Esophagus squamous epithelium (tissue), 5 donors: ENCODE data around the gene OVOL1. TPM values are rescaled to one million over a fixed set of nuclear protein-coding genes. Genes with fewer than 3 reads are reported as not detected.

Experiments
- DNase-seq: peaks from one replicate; lab custom pipeline; 2025; lab: John Stamatoyannopoulos, UW
- H3K27ac ChIP-seq, 4 donors: fragments of 200-600 bp; sonication (generic); one replicate each; pipeline ENCODE4 v1.5.1; 2016 to 2019; ENCODE audit warnings: mild to moderate bottlenecking in 1 of 4
- H3K27me3 ChIP-seq, 4 donors: fragments of 200-600 bp; sonication (generic); 1 replicate in 3 of 4; 2 replicates in 1 of 4; pipeline versions ENCODE4 v1.5.1 to v1.6.0; 2017 to 2021; ENCODE audit warnings: antibody characterized with exemption in 1 of 4
- H3K36me3 ChIP-seq, 3 donors: fragments of 200-600 bp; sonication (generic); one replicate each; pipeline ENCODE4 v1.5.1; 2016 to 2019
- H3K4me1 ChIP-seq, 3 donors: fragments of 200-600 bp; sonication (generic); one replicate each; pipeline ENCODE4 v1.5.1; 2017 to 2019
- H3K4me3 ChIP-seq, 4 donors: fragments of 200-600 bp; sonication (generic); 1 replicate in 3 of 4; 2 replicates in 1 of 4; pipeline ENCODE4 v1.5.1; 2016 to 2019; ENCODE audit warnings: mild to moderate bottlenecking in 2 of 4, moderate library complexity in 1 of 4
- H3K9me3 ChIP-seq, 3 donors: fragments of 200-600 bp; sonication (generic); one replicate each; pipeline ENCODE4 v1.5.1; 2016 to 2019
- CTCF ChIP-seq, 6 experiments: fragments of 450-650 bp in 4 of 6; fragments of 200-600 bp in 2 of 6; sonication (generic) in 2 of 6; IDR thresholded peaks; one replicate each; pipeline ENCODE4 v1.5.1; 2016 to 2019; ENCODE audit warnings: antibody characterized with exemption in 6 of 6, mild to moderate bottlenecking in 4 of 6, moderate library complexity in 4 of 6
- POLR2A ChIP-seq, 4 donors: fragments of 450-650 bp; IDR thresholded peaks; one replicate each; pipeline ENCODE4 v1.6.1; 2017; ENCODE audit warnings: antibody characterized with exemption in 4 of 4, mild to moderate bottlenecking in 4 of 4, moderate library complexity in 3 of 4
- WGBS, 2 donors: methylation state at CpG; one replicate each; pipeline ENCODE4 v1.1.5; 2018; 5-methylcytosine and 5-hydroxymethylcytosine counted together
- intact Hi-C: fragments of 100-400 bp; cut with DNase I; formaldehyde crosslinking; loops from one replicate; pipeline ENCODE4 v1.15.0; 2022
- total RNA-seq, 4 donors: library from RNA; depleted of rRNA; stranded (reverse); fragments of >200 nt; gene quantifications; one replicate each; pipeline ENCODE4 v1.1.0, GENCODE V29; 2016
- donor health status: DM: yes; HTN: yes; CAD: no.

OVOL1 gene
- total RNA-seq, 4 donors from 2014 or later, result 26.5 to 90.9 (median 55.3) TPM

- TF ChIP-seq CTCF (IDR thresholded peaks at IDR 0.05) (no peak), POLR2A (IDR thresholded peaks at IDR 0.05) (no peak)
- 69 to 87% methylated on average over 3 to 4 of the region's 8 CpGs for WGBS, 2 donors
- Histone ChIP-seq H3K4me3 (no peak overlapping the region), H3K27me3 (no peaks in the 10 kb centered on the region), H3K4me1 (peaks cover 28 to 78% (median 60%) of the 10 kb centered on the region in 3 donors), H3K27ac (peak overlapping the region in 3 of 4 donors; percentile 38 to 83 (median 46)), H3K9me3 (no peaks in the 10 kb centered on the region), H3K36me3 (peaks cover 16 to 33% (median 23%) of the 10 kb centered on the region in 3 donors)
- no peak for DNase-seq
- intact Hi-C loops, result loop anchor here (10.0 kb wide), 1 partner anchor 62 kb away; the partner anchor contains the start of gene KAT5
Measured at GRCh38 chr11:65777241-65777640, 9.6 kb upstream of the OVOL1 start.

GRCh38 chr11:65777821-65778361 lies 9.0 kb upstream of the OVOL1 start:
- WGBS, 2 donors, result 74 to 93% methylated on average over 4 to 10 of the region's 23 CpGs
- no peak overlapping the region for H3K27ac ChIP-seq
- intact Hi-C loops, result loop anchor here (10.0 kb wide), 1 partner anchor 63 kb away; the partner anchor contains the start of gene KAT5

GRCh38 chr11:65778431-65778900 lies 8.4 kb upstream of the OVOL1 start:
- H3K27me3 ChIP-seq, result no peaks in the 10 kb centered on the region
- H3K27ac ChIP-seq, result no peak overlapping the region
- intact Hi-C loops, result loop anchor here (10.0 kb wide), 1 partner anchor 64 kb away; the partner anchor contains the start of gene KAT5

More at GRCh38 chr11:65777821-65778361, 9.0 kb upstream of the OVOL1 start:
- no peak overlapping the region for H3K4me3 ChIP-seq
- peaks cover 34 to 84% (median 60%) of the 10 kb centered on the region in 3 donors for H3K4me1 ChIP-seq
- no peaks in the 10 kb centered on the region for H3K27me3 ChIP-seq
- no peak for DNase-seq
- TF ChIP-seq POLR2A (IDR thresholded peaks at IDR 0.05), result no peak
- no peak for TF ChIP-seq CTCF (IDR thresholded peaks at IDR 0.05)
- H3K36me3 ChIP-seq, result peaks cover 16 to 33% (median 23%) of the 10 kb centered on the region in 3 donors
- no peaks in the 10 kb centered on the region for H3K9me3 ChIP-seq

GRCh38 chr11:65778901-65779668 lies 7.8 kb upstream of the OVOL1 start:
- no peak for TF ChIP-seq POLR2A (IDR thresholded peaks at IDR 0.05)
- Histone ChIP-seq H3K27me3 (no peaks in the 10 kb centered on the region), H3K4me3 (peak overlapping the region; percentile 79 to 100 (median 82)), H3K9me3 (no peaks in the 10 kb centered on the region), H3K4me1 (peaks cover 41 to 90% (median 61%) of the 10 kb centered on the region in 3 donors), H3K27ac (peak overlapping the region in 3 of 4 donors; percentile 88 to 95 (median 89)), H3K36me3 (peaks cover 16 to 33% (median 23%) of the 10 kb centered on the region in 3 donors)
- 88 to 94% methylated on average over 9 to 20 of the region's 25 CpGs for WGBS, 2 donors
- DNase-seq, result no peak
- intact Hi-C loops, result loop anchor here (10.0 kb wide), 1 partner anchor 64 kb away; the partner anchor contains the start of gene KAT5

More at GRCh38 chr11:65778431-65778900, 8.4 kb upstream of the OVOL1 start:
- TF ChIP-seq POLR2A (IDR thresholded peaks at IDR 0.05) (no peak), CTCF (IDR thresholded peaks at IDR 0.05) (no peak)
- H3K36me3 ChIP-seq, result peaks cover 16 to 33% (median 23%) of the 10 kb centered on the region in 3 donors
- H3K4me1 ChIP-seq, result peaks cover 37 to 90% (median 60%) of the 10 kb centered on the region in 3 donors
- H3K4me3 ChIP-seq, result no peak overlapping the region
- WGBS, 2 donors, result 84 to 97% methylated on average over 5 to 6 of the region's 20 CpGs
- no peaks in the 10 kb centered on the region for H3K9me3 ChIP-seq
- no peak for DNase-seq

GRCh38 chr11:65779669-65779918 lies 7.3 kb upstream of the OVOL1 start:
- no CpG with 5 or more reads among the region's 12 CpGs for WGBS, 2 donors
- DNase-seq, result no peak
- peaks cover 46 to 90% (median 59%) of the 10 kb centered on the region in 3 donors for H3K4me1 ChIP-seq
- no peaks in the 10 kb centered on the region for H3K9me3 ChIP-seq
- peaks cover 16 to 33% (median 23%) of the 10 kb centered on the region in 3 donors for H3K36me3 ChIP-seq
- TF ChIP-seq POLR2A (IDR thresholded peaks at IDR 0.05), result no peak
- no peak for TF ChIP-seq CTCF (IDR thresholded peaks at IDR 0.05)
- peak overlapping the region; percentile 88 to 95 (median 91) for H3K27ac ChIP-seq
- intact Hi-C loops, result loop anchor here (10.0 kb wide), 1 partner anchor 65 kb away; the partner anchor contains the start of gene KAT5
- H3K4me3 ChIP-seq, result peak overlapping the region; percentile 79 to 100 (median 82)
- peaks cover 0 to 1% (median 0%) of the 10 kb centered on the region in 4 donors for H3K27me3 ChIP-seq
